OCI-LY1 (cell line): Measurements from ENCODE around the gene AKT1.
A peak's percentile ranks its signal among the peaks of the same experiment; 100 is the strongest.

Experiments used
- H2AFZ ChIP-seq: fragments of 200-600 bp; sonication (generic), shearing (Covaris generic); 2 replicates; pipeline ENCODE4 v1.6.0; 2014; ENCODE audit warnings: antibody characterized with exemption, mild to moderate bottlenecking, low read length
- H3F3A ChIP-seq: fragments of 200-600 bp; sonication (generic), shearing (Covaris generic); 2 replicates; pipeline ENCODE4 v1.6.0; 2014; ENCODE audit warnings: mild to moderate bottlenecking, antibody characterized with exemption, low read length, moderate library complexity; ENCODE audit not compliant: insufficient read depth
- H3K27ac ChIP-seq: fragments of 200-600 bp; sonication (generic); 2 replicates; pipeline ENCODE4 v1.5.1; 2014; ENCODE audit warnings: low read length, mixed run types, mild to moderate bottlenecking, low read depth; ENCODE audit not compliant: poor library complexity, severe bottlenecking
- H3K27me3 ChIP-seq: fragments of 200-600 bp; sonication (generic); 2 replicates; pipeline ENCODE4 v1.6.0; 2014; ENCODE audit warnings: antibody characterized with exemption, mild to moderate bottlenecking, low read length, moderate library complexity; ENCODE audit not compliant: insufficient read depth
- H3K36me3 ChIP-seq: fragments of 200-600 bp; sonication (generic); 2 replicates; pipeline ENCODE4 v1.6.1; 2014; ENCODE audit warnings: mild to moderate bottlenecking, antibody characterized with exemption, low read length, moderate library complexity, mixed read lengths; ENCODE audit not compliant: insufficient read depth
- H3K4me1 ChIP-seq: fragments of 200-600 bp; sonication (generic); 2 replicates; pipeline ENCODE4 v1.5.1; 2014; ENCODE audit warnings: mild to moderate bottlenecking, low read length, moderate library complexity; ENCODE audit not compliant: insufficient read depth, severe bottlenecking
- H3K4me2 ChIP-seq: fragments of 200-600 bp; sonication (generic), shearing (Covaris generic); 2 replicates; pipeline ENCODE4 v1.6.1; 2014; ENCODE audit warnings: low read length
- H3K4me3 ChIP-seq: fragments of 200-600 bp; sonication (generic); 2 replicates; pipeline ENCODE4 v1.5.1; 2014; ENCODE audit warnings: low read length, low read depth, mild to moderate bottlenecking, mixed read lengths; ENCODE audit not compliant: poor library complexity, severe bottlenecking
- H3K79me2 ChIP-seq: fragments of 200-600 bp; shearing (Covaris generic); 2 replicates; pipeline ENCODE4 v1.6.1; 2016; ENCODE audit warnings: mixed run types, low read length, mixed read lengths; ENCODE audit not compliant: insufficient read depth
- H3K9ac ChIP-seq: fragments of 200-600 bp; sonication (generic), shearing (Covaris generic); 2 replicates; pipeline ENCODE4 v1.6.1; 2014; ENCODE audit warnings: mild to moderate bottlenecking, low read length, mixed read lengths
- H3K9me2 ChIP-seq: fragments of 200-600 bp; sonication (generic), shearing (Covaris generic); 2 replicates; pipeline ENCODE4 v1.6.1; 2014; ENCODE audit warnings: low read depth, mild to moderate bottlenecking, low read length, mixed read lengths
- H3K9me3 ChIP-seq: fragments of 200-600 bp; shearing (Covaris generic); 2 replicates; pipeline ENCODE4 v1.6.1; 2014; ENCODE audit warnings: low read length, mixed read lengths
- H4K20me1 ChIP-seq: fragments of 200-600 bp; sonication (generic), shearing (Covaris generic); 2 replicates; pipeline ENCODE4 v1.6.0; 2016; ENCODE audit warnings: mild to moderate bottlenecking, low read length; ENCODE audit not compliant: insufficient read depth
- CTCF ChIP-seq: fragments of 200-600 bp; sonication (generic), shearing (Covaris generic); IDR thresholded peaks from 2 replicates; pipeline ENCODE4 v1.5.1; 2017; ENCODE audit warnings: mild to moderate bottlenecking, antibody characterized with exemption, low read length, moderate library complexity, mixed read lengths
- EZH2 ChIP-seq: fragments of 200-600 bp; sonication (generic), shearing (Covaris generic); IDR thresholded peaks from 2 replicates; pipeline ENCODE4 v1.8.0; 2017; ENCODE audit warnings: borderline replicate concordance, mixed run types, mild to moderate bottlenecking, antibody characterized with exemption, low read length, moderate library complexity, mixed read lengths

The AKT1 gene

GRCh38 chr14:104724407-104724980 is 71.1 kb downstream of the AKT1 start:
- Histone ChIP-seq H2AFZ (no peak overlapping the region), H3K4me2 (peak overlapping the region; percentile 87), H3K27ac (no peak overlapping the region)

GRCh38 chr14:104723651-104724406 is 71.7 kb downstream of the AKT1 start, which contains the start of gene ADSS1:
ADSS1 (plus strand) TSS chr14:104724229; CDS start chr14:104724271, 42 bp downstream.
- Histone ChIP-seq H3K4me1 (peaks cover 7% of the 10 kb centered on the region), H2AFZ (peak within 1 kb of the TSS; percentile 58; the same call in 1 of the 2 replicates), H3K9me3 (no peaks in the 10 kb centered on the region), H3K36me3 (no peaks in the 10 kb centered on the region), H3K4me2 (peak within 1 kb of the TSS; percentile 87), H3K9ac (peak within 1 kb of the TSS; percentile 70), H3K27ac (no peak within 1 kb of the TSS), H3F3A (no peaks in the 10 kb centered on the region), H3K9me2 (no peaks in the 10 kb centered on the region), H3K4me3 (peak within 1 kb of the TSS; percentile 75), H4K20me1 (no peaks in the 10 kb centered on the region), H3K79me2 (no peaks in the 10 kb centered on the region), H3K27me3 (0 out of 2 replicates have a peak, but pooled peaks cover 8% of the 10 kb centered on the region)
- TF ChIP-seq EZH2 (no peak), CTCF (peak; percentile 99)

More at GRCh38 chr14:104724407-104724980, 71.1 kb downstream of the AKT1 start:
- H3K9ac ChIP-seq: peak overlapping the region; percentile 70
- TF ChIP-seq CTCF: no peak
- TF ChIP-seq EZH2: no peak
- H3K4me1 ChIP-seq: peaks cover 7% of the 10 kb centered on the region
- H4K20me1 ChIP-seq: no peaks in the 10 kb centered on the region
- no peaks in the 10 kb centered on the region for H3K36me3 ChIP-seq
- no peaks in the 10 kb centered on the region for H3K9me3 ChIP-seq
- H3K9me2 ChIP-seq: no peaks in the 10 kb centered on the region
- H3K79me2 ChIP-seq: no peaks in the 10 kb centered on the region
- H3K27me3 ChIP-seq: 0 out of 2 replicates have a peak, but pooled peaks cover 8% of the 10 kb centered on the region
- peak overlapping the region; percentile 75 for H3K4me3 ChIP-seq
- no peaks in the 10 kb centered on the region for H3F3A ChIP-seq

- TF ChIP-seq EZH2: no peak
- TF ChIP-seq CTCF: no peak
- Histone ChIP-seq H3K9me3 (no peaks in the 10 kb centered on the region), H2AFZ (no peak overlapping the region), H3K4me1 (peaks cover 10% of the 10 kb centered on the region), H4K20me1 (no peaks in the 10 kb centered on the region), H3F3A (no peaks in the 10 kb centered on the region), H3K27ac (no peak overlapping the region), H3K9me2 (no peaks in the 10 kb centered on the region), H3K27me3 (0 out of 2 replicates have a peak, but pooled peaks cover 8% of the 10 kb centered on the region), H3K4me3 (peak overlapping the region; percentile 75), H3K79me2 (no peaks in the 10 kb centered on the region), H3K4me2 (peak overlapping the region; percentile 87), H3K36me3 (no peaks in the 10 kb centered on the region), H3K9ac (no peak overlapping the region)
Observed at GRCh38 chr14:104722938-104723650, 72.5 kb downstream of the AKT1 start.
